Measurements from ENCODE around the gene CPLX4. TPM values are rescaled to one million over a fixed set of nuclear protein-coding genes. Genes with fewer than 3 reads are reported as not detected.

Gene CPLX4
- total and polyA plus RNA-seq, 11 donors = not detected

GRCh38 chr18:59358414-59358711 lies 39.9 kb upstream of the CPLX4 start:
- intact Hi-C loops (cut with DNase I) = no loop called here
- no peak for DNase-seq
- WGBS, 4 donors = 0 to 1% (median 1%) methylated on average over 8 of the region's 8 CpGs
- Histone ChIP-seq H3K27ac (peak overlapping the region; percentile 69 to 90 (median 88)), H3K4me3 (peak overlapping the region; percentile 76 to 96 (median 88)), H3K4me1 (peaks cover 0 to 35% (median 15%) of the 10 kb centered on the region in 12 donors), H3K9me3 (no peaks in the 10 kb centered on the region), H3K27me3 (no peaks in the 10 kb centered on the region), H3K36me3 (peaks cover 2 to 27% (median 22%) of the 10 kb centered on the region in 9 donors)
- TF ChIP-seq POLR2A (IDR thresholded peaks at IDR 0.05) (no peak), CTCF (IDR thresholded peaks at IDR 0.05) (no peak)
- peak in 1 of 4 donors; percentile 3 for ATAC-seq

- ATAC-seq (no peak), DNase-seq (no peak)
- H3K36me3 ChIP-seq = peaks cover 5 to 32% (median 26%) of the 10 kb centered on the region in 9 donors
- no peaks in the 10 kb centered on the region for H3K9me3 ChIP-seq
- intact Hi-C loops (cut with DNase I) = no loop called here
- no peaks in the 10 kb centered on the region for H3K27me3 ChIP-seq
- H3K27ac ChIP-seq = peak overlapping the region in 8 of 12 donors; percentile 82 to 90 (median 88)
- TF ChIP-seq CTCF (IDR thresholded peaks at IDR 0.05) (no peak), POLR2A (IDR thresholded peaks at IDR 0.05) (no peak)
- peaks cover 0 to 38% (median 15%) of the 10 kb centered on the region in 12 donors for H3K4me1 ChIP-seq
- WGBS, 4 donors = 6 to 11% (median 8%) methylated on average over 4 of the region's 4 CpGs
- peak overlapping the region; percentile 76 to 96 (median 88) for H3K4me3 ChIP-seq
These were observed 39.5 kb upstream of the CPLX4 start for GRCh38 chr18:59357928-59358327.

GRCh38 chr18:59354731-59355130 lies 36.3 kb upstream of the CPLX4 start:
- WGBS, 4 donors = 91 to 93% (median 92%) methylated on average over 2 of the region's 2 CpGs
- H3K36me3 ChIP-seq = peaks cover 5 to 63% (median 58%) of the 10 kb centered on the region in 9 donors

GRCh38 chr18:59353079-59353680 lies 34.7 kb upstream of the CPLX4 start:
- TF ChIP-seq CTCF (IDR thresholded peaks at IDR 0.05) = no peak
- no peak for TF ChIP-seq POLR2A (IDR thresholded peaks at IDR 0.05)
- no peak for DNase-seq
- WGBS, 4 donors = 48 to 55% (median 51%) methylated on average over 4 of the region's 4 CpGs
- Histone ChIP-seq H3K4me3 (no peak overlapping the region), H3K27ac (no peak overlapping the region), H3K9me3 (no peaks in the 10 kb centered on the region), H3K36me3 (peaks cover 5 to 79% (median 74%) of the 10 kb centered on the region in 9 donors), H3K4me1 (peaks cover 0 to 33% (median 11%) of the 10 kb centered on the region in 12 donors), H3K27me3 (no peaks in the 10 kb centered on the region)
- intact Hi-C loops (cut with DNase I) = no loop called here
- peak in 1 of 4 donors; percentile 57 for ATAC-seq

More at GRCh38 chr18:59354731-59355130, 36.3 kb upstream of the CPLX4 start:
- no peak overlapping the region for H3K27ac ChIP-seq
- no peak for TF ChIP-seq POLR2A (IDR thresholded peaks at IDR 0.05)
- no peak for TF ChIP-seq CTCF (IDR thresholded peaks at IDR 0.05)
- no peak overlapping the region for H3K4me3 ChIP-seq
- intact Hi-C loops (cut with DNase I) = no loop called here
- peaks cover 0 to 36% (median 11%) of the 10 kb centered on the region in 12 donors for H3K4me1 ChIP-seq
- ATAC-seq (no peak), DNase-seq (no peak)
- no peaks in the 10 kb centered on the region for H3K9me3 ChIP-seq
- no peaks in the 10 kb centered on the region for H3K27me3 ChIP-seq

Data from heart left ventricle (tissue), 16 donors.